HEK293 (cell line): ENCODE data around the gene NRBF2.

ENCODE experiments used
- CTCF ChIP-seq: fragments of 450-650 bp; formaldehyde crosslinking; IDR thresholded peaks from 2 replicates; pipeline ENCODE4 v1.5.1; 2016; ENCODE audit warnings: missing biosample characterization, missing genetic modification characterization
- ZBTB1 ChIP-seq: fragments of 450-650 bp; formaldehyde crosslinking; IDR thresholded peaks from 2 replicates; pipeline ENCODE4 v1.5.1; 2016; ENCODE audit warnings: missing biosample characterization, missing genetic modification characterization
- ZNF266 ChIP-seq: fragments of 450-650 bp; formaldehyde crosslinking; IDR thresholded peaks from 2 replicates; pipeline ENCODE4 v1.5.1; 2016; ENCODE audit warnings: missing biosample characterization, missing genetic modification characterization, low read depth
- ZNF274 ChIP-seq, 2 experiments: fragments of 200-500 bp in 1 of 2; fragments of 450-650 bp in 1 of 2; sonication (Bioruptor generic) in 1 of 2; formaldehyde crosslinking in 1 of 2; IDR thresholded peaks; 2 replicates each; pipeline versions ENCODE4 v1.5.1 to v1.6.1; 2014 to 2016; ENCODE audit warnings: borderline replicate concordance in 1 of 2, inconsistent platforms in 1 of 2, low read length in 1 of 2, missing biosample characterization in 1 of 2, missing genetic modification characterization in 1 of 2
- ZNF510 ChIP-seq: fragments of 450-650 bp; formaldehyde crosslinking; IDR thresholded peaks from 2 replicates; pipeline ENCODE4 v1.5.1; 2018; ENCODE audit warnings: mild to moderate bottlenecking, missing genetic modification characterization, missing biosample characterization; ENCODE audit not compliant: insufficient replicate concordance

- TF ChIP-seq CTCF (tag by site-specific recombination), result no peak
- no peak for TF ChIP-seq ZNF510 (tag by site-specific recombination)
- no peak for TF ChIP-seq ZNF274 (IDR thresholded peaks at IDR 0.05; ENCODE audit: low read length)
- no peak for TF ChIP-seq ZNF274 (tag by site-specific recombination; IDR thresholded peaks at IDR 0.05; ENCODE audit: borderline replicate concordance)
- TF ChIP-seq ZBTB1 (tag by site-specific recombination), result no peak
- TF ChIP-seq ZNF266 (tag by site-specific recombination), result no peak
Observed at GRCh38 chr10:63120554-63120953, 12.6 kb upstream of the NRBF2 start.
